Endothelial cell of umbilical vein (primary cell): ENCODE data around the gene IFRD2. TPM values are rescaled to one million over a fixed set of nuclear protein-coding genes. Genes with fewer than 3 reads are reported as not detected.

Source experiments
- BruUV-seq: library from RNA; stranded (reverse); fragments of 400-500 nt; replicated peaks from 2 replicates; lab custom pipeline; 2021; lab: Mats Ljungman, UMichigan
- CTCF ChIA-PET: fragments of 300-600, 350-600 bp; sonication (Branson Sonifier 250); formaldehyde crosslinking; loops from one replicate; lab custom pipeline; 2021; ENCODE audit warnings: antibody characterized with exemption, inconsistent platforms; lab: Charles Lee
- POLR2A ChIA-PET: fragments of 300-600, 350-600 bp; sonication (Branson Sonifier 250); formaldehyde crosslinking; loops from one replicate; lab custom pipeline; 2021; ENCODE audit warnings: antibody characterized with exemption, inconsistent platforms; lab: Charles Lee
- DNase-seq: peaks from one replicate; pipeline ENCODE4 v3.0.0-alpha.2; 2011; ENCODE audit warnings: low read depth, low spot score
- FAIRE-seq: peaks from 2 replicates; lab custom pipeline; 2011; peaks lifted over from hg19 to GRCh38; lab: Jason Lieb, UNC
- H2AFZ ChIP-seq: 2 replicates; pipeline ENCODE4 v1.6.0; 2012; ENCODE audit warnings: low read depth, low read length, control low read depth, inconsistent platforms
- H3K27ac ChIP-seq: 2 replicates; pipeline ENCODE4 v1.5.1; 2011; ENCODE audit warnings: low read depth, mild to moderate bottlenecking, control low read depth, low read length, moderate library complexity; ENCODE audit not compliant: insufficient read depth
- H3K27me3 ChIP-seq, 2 experiments: 2 replicates each; pipeline versions ENCODE4 v1.6.0 to v1.6.1; 2011; ENCODE audit warnings: low read length in 2 of 2, mixed read lengths in 1 of 2; ENCODE audit not compliant: control insufficient read depth in 2 of 2, insufficient read depth in 2 of 2
- H3K36me3 ChIP-seq, 2 experiments: 2 replicates in 1 of 2; 3 replicates in 1 of 2; pipeline ENCODE4 v1.5.1; 2011; ENCODE audit warnings: low read length in 2 of 2, mild to moderate bottlenecking in 1 of 2, moderate library complexity in 1 of 2; ENCODE audit not compliant: control insufficient read depth in 2 of 2, insufficient read depth in 2 of 2; ENCODE audit errors: extremely low read depth in 1 of 2
- H3K4me1 ChIP-seq: 3 replicates; pipeline ENCODE4 v1.5.1; 2011; ENCODE audit warnings: mild to moderate bottlenecking, low read length; ENCODE audit not compliant: control insufficient read depth, insufficient read depth; ENCODE audit errors: extremely low read depth
- H3K4me2 ChIP-seq: 2 replicates; pipeline ENCODE4 v1.6.1; 2011; ENCODE audit warnings: low read length, control low read depth, mixed read lengths; ENCODE audit not compliant: insufficient read depth
- H3K4me3 ChIP-seq, 3 experiments: fragments of 200-600 bp in 1 of 3; sonication (generic), shearing (Covaris generic) in 1 of 3; replicated peaks in 1 of 3; 2 replicates each; pipeline ENCODE4 v1.5.1; 2011 to 2016; ENCODE audit warnings: control low read depth in 3 of 3, low read length in 3 of 3, mild to moderate bottlenecking in 2 of 3, inconsistent platforms in 1 of 3, low read depth in 1 of 3, moderate library complexity in 1 of 3; ENCODE audit not compliant: insufficient read depth in 1 of 3
- H3K79me2 ChIP-seq: 2 replicates; pipeline ENCODE4 v1.6.0; 2012; ENCODE audit warnings: low read length, inconsistent platforms; ENCODE audit not compliant: control insufficient read depth, insufficient read depth
- H3K9ac ChIP-seq: replicated peaks from 2 replicates; pipeline ENCODE3; 2011; ENCODE audit warnings: low read length, control low read depth; ENCODE audit not compliant: insufficient read depth; ENCODE audit errors: extremely low read depth
- H3K9me1 ChIP-seq: replicated peaks from 3 replicates; pipeline ENCODE4 v1.6.0; 2011; ENCODE audit warnings: mild to moderate bottlenecking, low read length; ENCODE audit not compliant: control insufficient read depth, insufficient read depth; ENCODE audit errors: extremely low read depth
- H3K9me3 ChIP-seq: replicated peaks from 2 replicates; pipeline ENCODE4 v1.5.1; 2012; ENCODE audit warnings: low read length, inconsistent platforms; ENCODE audit not compliant: control insufficient read depth, insufficient read depth
- H4K20me1 ChIP-seq: replicated peaks from 2 replicates; pipeline ENCODE3; 2011; ENCODE audit warnings: mild to moderate bottlenecking, low read length; ENCODE audit not compliant: control insufficient read depth, insufficient read depth; ENCODE audit errors: extremely low read depth
- CTCF ChIP-seq, 2 donors: IDR thresholded peaks; 1 replicate in 1 of 2; 2 replicates in 1 of 2; pipeline ENCODE4 v1.5.1; 2011; ENCODE audit warnings: low read length in 2 of 2, mild to moderate bottlenecking in 2 of 2, moderate library complexity in 2 of 2, control low read depth in 1 of 2, inconsistent platforms in 1 of 2, low read depth in 1 of 2; ENCODE audit not compliant: insufficient read depth in 1 of 2; ENCODE audit errors: extremely low read depth in 1 of 2
- EZH2 ChIP-seq: IDR thresholded peaks from 2 replicates; pipeline ENCODE4 v1.6.1; 2012; ENCODE audit warnings: borderline replicate concordance, low read depth, mild to moderate bottlenecking, moderate library complexity, low read length, inconsistent platforms; ENCODE audit not compliant: severe bottlenecking
- FOS ChIP-seq: IDR thresholded peaks from 2 replicates; pipeline ENCODE4 v1.6.1; 2011; ENCODE audit warnings: mild to moderate bottlenecking, low read length, moderate library complexity, borderline replicate concordance; ENCODE audit not compliant: insufficient read depth
- JUN ChIP-seq: IDR thresholded peaks from 2 replicates; pipeline ENCODE4 v1.6.1; 2011; ENCODE audit warnings: borderline replicate concordance, low read depth; ENCODE audit not compliant: insufficient read length, insufficient read depth
- MYC ChIP-seq: IDR thresholded peaks from one replicate; pipeline ENCODE4 v1.6.1; 2011; ENCODE audit warnings: mild to moderate bottlenecking, low read depth, low read length
- POLR2A ChIP-seq: IDR thresholded peaks from 2 replicates; pipeline ENCODE4 v1.6.1; 2012; ENCODE audit warnings: low read depth, mild to moderate bottlenecking, control low read depth, low read length
- POLR2AphosphoS5 ChIP-seq: IDR thresholded peaks from 2 replicates; pipeline ENCODE4 v1.6.1; 2012; ENCODE audit warnings: low read depth, mild to moderate bottlenecking, control low read depth, low read length, moderate library complexity; ENCODE audit not compliant: insufficient read depth
- dilution Hi-C: fragments of 300-500 bp; cut with MboI; formaldehyde crosslinking; loops from one replicate; pipeline ENCODE4 v1.15.0; 2019; ENCODE audit warnings: low sequenced_read_pairs; ENCODE audit not compliant: extremely low pct_ligation_motif_present
- intact Hi-C: fragments of 100-400 bp; cut with micrococcal nuclease; formaldehyde crosslinking; loops from one replicate; pipeline ENCODE4 v1.10.0; 2022
- polyA plus RNA-seq, 4 experiments: library from polyadenylated mRNA; depleted of rRNA in 3 of 4; stranded (reverse) in 3 of 4; unstranded in 1 of 4; fragments of >200 nt; gene quantifications; 2 replicates each; pipeline versions ENCODE4 v1.2.1 to v1.2.3, GENCODE V29; 2011 to 2012; ENCODE audit warnings: missing spikeins in 1 of 4
- total RNA-seq: library from RNA; stranded (reverse); gene quantifications from 2 replicates; pipeline ENCODE4 v1.2.3, GENCODE V29; 2021

IFRD2 gene
- total and polyA plus RNA-seq, 2 donors (not counting 3 experiments of a cell fraction or from before 2014, with no cell fraction given): 99.4 to 111 TPM

- peak overlapping the region; percentile 12 for H2AFZ ChIP-seq
- CTCF ChIA-PET: interaction anchor here (0.9 to 2.6 kb wide), 5 partner anchors 18 to 40 kb away, joined by 3 to 36 read pairs (median 4); partner anchors contain the start of genes HYAL2 and TUSC2
- POLR2A ChIA-PET: interaction anchor here (1.0 to 1.5 kb wide), 4 partner anchors 17 to 65 kb away, joined by 3 to 5 read pairs (median 3); no protein-coding TSS in a partner anchor
- TF ChIP-seq POLR2AphosphoS5 (no peak), JUN (no peak), MYC (no peak), CTCF (IDR thresholded peaks at IDR 0.05; ENCODE audit: extremely low read depth in 1 of 2, insufficient read depth in 1 of 2, low read depth in 1 of 2, low read length in 2 of 2) (no peak), EZH2 (no peak), FOS (peak; percentile 54), POLR2A (no peak)
- DNase-seq (no peak), FAIRE-seq (no peak)
- H4K20me1 ChIP-seq: no peaks in the 10 kb centered on the region
- no peaks in the 10 kb centered on the region for H3K27me3 ChIP-seq
- H3K4me2 ChIP-seq: peak overlapping the region; percentile 42
- BruUV-seq: TSS peak; percentile 90
- H3K4me3 ChIP-seq: peak overlapping the region in 2 of 3 experiments; percentile 25 to 28
- intact Hi-C loops: loop anchor here (1.0 to 2.0 kb wide), 4 partner anchors 23 to 59 kb away; partner anchors contain the start of gene TMEM115
- peaks cover 25% of the 10 kb centered on the region for H3K4me1 ChIP-seq
- H3K27ac ChIP-seq: peak overlapping the region; percentile 50
- H3K9ac ChIP-seq: peak overlapping the region; percentile 57
- H3K36me3 ChIP-seq: no peaks in the 10 kb centered on the region
- H3K79me2 ChIP-seq: no peaks in the 10 kb centered on the region
- H3K9me1 ChIP-seq: no peaks in the 10 kb centered on the region
- dilution Hi-C loops: no loop called here
- no peaks in the 10 kb centered on the region for H3K9me3 ChIP-seq
These were observed 7.9 kb upstream of the IFRD2 start for GRCh38 chr3:50299929-50300680.
